ENCODE measurements around the gene PRMT9.

The PRMT9 gene

DNA sequence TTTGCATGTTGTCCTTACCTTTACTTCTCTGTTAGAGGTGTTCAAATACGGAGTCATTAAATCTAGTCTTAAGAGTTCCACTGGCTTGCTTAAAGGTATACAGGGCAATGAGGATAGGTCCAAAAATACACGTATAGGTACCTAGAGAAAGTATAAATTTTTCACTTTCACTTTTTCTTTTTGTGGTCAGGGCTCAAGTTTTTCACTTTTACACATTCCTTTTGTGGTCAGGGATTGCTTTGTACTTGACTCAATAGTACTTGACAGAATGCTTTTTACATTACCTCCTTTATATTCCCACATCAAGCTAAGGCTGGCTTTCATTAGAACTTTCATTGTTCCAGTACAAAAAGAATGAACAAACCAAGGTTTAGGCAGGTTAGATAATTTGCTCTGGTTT, 45.0 kb downstream of the PRMT9 start:
- no peaks in the 10 kb centered on the region for H3K4me1 ChIP-seq (ENCODE audit: control insufficient read depth, insufficient read depth, low read length)
- no peak overlapping the region for H3K9ac ChIP-seq (ENCODE audit: low read depth, low read length)
- H3K4me2 ChIP-seq (ENCODE audit: low read length), result no peak overlapping the region
- H3K9me3 ChIP-seq (replicated peaks; ENCODE audit: low read length), result no peaks in the 10 kb centered on the region
- H3K36me3 ChIP-seq (ENCODE audit: insufficient read depth, low read length), result peaks cover 43% of the 10 kb centered on the region
- no peaks in the 10 kb centered on the region for H3K27me3 ChIP-seq (ENCODE audit: control insufficient read depth, insufficient read depth, low read length)
- no peak overlapping the region for H3K4me3 ChIP-seq (ENCODE audit: low read length)

DNA sequence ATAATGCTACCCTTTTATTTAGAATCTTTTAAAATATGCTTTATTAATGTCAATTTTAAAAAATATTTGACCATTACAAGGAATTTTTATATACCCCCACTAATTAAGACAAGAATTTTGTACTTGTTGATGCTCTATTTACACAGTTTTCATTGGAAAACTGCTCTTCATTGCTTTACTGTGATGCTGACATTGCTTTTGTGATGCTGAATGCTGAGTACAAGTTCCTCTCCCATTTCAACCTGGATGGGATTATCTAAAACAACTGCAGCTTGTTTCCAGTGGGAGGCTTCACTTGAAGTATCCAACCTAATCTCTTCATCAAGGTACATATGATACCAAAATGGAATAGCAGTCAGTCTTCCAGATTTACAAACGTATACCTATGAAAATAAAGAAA, 45.6 kb downstream of the PRMT9 start:
- H3K36me3 ChIP-seq (ENCODE audit: insufficient read depth, low read length), result peaks cover 48% of the 10 kb centered on the region
- no peak overlapping the region for H3K9ac ChIP-seq (ENCODE audit: low read depth, low read length)
- no peak overlapping the region for H3K4me2 ChIP-seq (ENCODE audit: low read length)
- H3K4me1 ChIP-seq (ENCODE audit: control insufficient read depth, insufficient read depth, low read length), result no peaks in the 10 kb centered on the region
- no peak overlapping the region for H3K4me3 ChIP-seq (ENCODE audit: low read length)
- no peaks in the 10 kb centered on the region for H3K27me3 ChIP-seq (ENCODE audit: control insufficient read depth, insufficient read depth, low read length)
- no peaks in the 10 kb centered on the region for H3K9me3 ChIP-seq (replicated peaks; ENCODE audit: low read length)

DNA sequence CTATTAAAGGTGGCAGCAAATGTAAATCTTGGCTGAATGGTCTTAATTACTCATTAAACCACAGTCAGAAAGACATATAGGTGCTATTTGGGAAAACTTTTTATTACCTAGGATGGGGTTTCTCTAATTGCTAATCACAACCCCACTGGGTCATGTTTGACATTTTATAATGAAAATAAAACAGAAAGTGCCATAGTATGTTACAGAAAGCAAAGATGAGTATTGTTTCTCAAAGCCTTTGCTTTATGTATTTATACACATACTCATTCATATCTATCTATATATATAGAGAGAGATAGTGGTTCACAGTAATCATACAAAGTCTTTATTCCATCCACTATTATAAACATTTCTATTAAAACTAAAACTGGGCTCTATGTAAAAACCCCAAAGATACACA, 48.6 kb downstream of the PRMT9 start:
- Histone ChIP-seq H3K36me3 (ENCODE audit: insufficient read depth, low read length) (peaks cover 49% of the 10 kb centered on the region), H3K27me3 (ENCODE audit: control insufficient read depth, insufficient read depth, low read length) (no peaks in the 10 kb centered on the region), H3K4me3 (ENCODE audit: low read length) (no peak overlapping the region), H3K9me3 (replicated peaks; ENCODE audit: low read length) (no peaks in the 10 kb centered on the region), H3K4me2 (ENCODE audit: low read length) (no peak overlapping the region), H3K4me1 (ENCODE audit: control insufficient read depth, insufficient read depth, low read length) (peaks cover 3% of the 10 kb centered on the region), H3K9ac (ENCODE audit: low read depth, low read length) (no peak overlapping the region)

DNA sequence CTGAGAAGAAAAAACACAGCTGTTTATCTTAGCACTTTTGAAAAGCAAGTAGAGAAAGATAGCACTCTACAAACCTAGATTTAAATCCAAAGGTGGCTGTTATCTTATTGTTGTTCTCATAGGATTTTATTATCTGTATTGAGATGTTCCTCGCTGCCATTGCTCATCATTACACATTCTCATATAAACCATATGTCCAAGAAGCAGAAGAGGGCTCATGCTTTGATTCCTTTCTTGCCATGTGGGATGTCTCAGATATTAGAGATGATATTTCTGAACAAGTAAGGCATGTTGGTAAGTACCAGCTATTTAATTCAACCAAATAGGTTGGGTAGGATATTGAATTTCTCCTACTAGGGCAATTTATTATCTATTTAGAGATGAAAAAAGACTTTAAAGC, 50.3 kb downstream of the PRMT9 start:
- no peak overlapping the region for H3K9ac ChIP-seq (ENCODE audit: low read depth, low read length)
- no peak overlapping the region for H3K4me2 ChIP-seq (ENCODE audit: low read length)
- H3K4me1 ChIP-seq (ENCODE audit: control insufficient read depth, insufficient read depth, low read length), result peaks cover 8% of the 10 kb centered on the region
- H3K27me3 ChIP-seq (ENCODE audit: control insufficient read depth, insufficient read depth, low read length), result no peaks in the 10 kb centered on the region
- no peak overlapping the region for H3K4me3 ChIP-seq (ENCODE audit: low read length)
- H3K36me3 ChIP-seq (ENCODE audit: insufficient read depth, low read length), result peaks cover 57% of the 10 kb centered on the region
- no peaks in the 10 kb centered on the region for H3K9me3 ChIP-seq (replicated peaks; ENCODE audit: low read length)

DNA sequence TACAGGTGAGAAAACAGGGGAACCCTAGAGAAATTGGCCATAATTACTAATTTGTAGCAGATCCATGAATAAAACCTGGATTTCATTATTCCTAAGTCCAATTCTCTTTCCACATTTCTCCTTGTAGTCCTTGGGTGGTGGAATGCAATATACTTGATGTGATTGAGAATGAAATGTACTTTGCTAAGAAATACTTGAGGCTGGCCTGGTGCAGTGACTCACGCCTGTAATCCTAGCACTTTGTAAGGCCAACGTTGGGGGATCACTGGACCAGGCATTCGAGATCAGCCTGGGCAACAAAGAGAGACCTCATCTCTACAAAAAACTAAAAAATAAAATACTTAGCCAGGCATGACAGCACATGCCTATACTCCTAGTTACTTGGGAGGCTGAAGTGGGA, 50.9 kb downstream of the PRMT9 start:
- Histone ChIP-seq H3K4me2 (ENCODE audit: low read length) (no peak overlapping the region), H3K9ac (ENCODE audit: low read depth, low read length) (no peak overlapping the region), H3K36me3 (ENCODE audit: insufficient read depth, low read length) (peaks cover 56% of the 10 kb centered on the region), H3K27me3 (ENCODE audit: control insufficient read depth, insufficient read depth, low read length) (no peaks in the 10 kb centered on the region), H3K4me1 (ENCODE audit: control insufficient read depth, insufficient read depth, low read length) (peaks cover 8% of the 10 kb centered on the region), H3K4me3 (ENCODE audit: low read length) (no peak overlapping the region), H3K9me3 (replicated peaks; ENCODE audit: low read length) (no peaks in the 10 kb centered on the region)

DNA sequence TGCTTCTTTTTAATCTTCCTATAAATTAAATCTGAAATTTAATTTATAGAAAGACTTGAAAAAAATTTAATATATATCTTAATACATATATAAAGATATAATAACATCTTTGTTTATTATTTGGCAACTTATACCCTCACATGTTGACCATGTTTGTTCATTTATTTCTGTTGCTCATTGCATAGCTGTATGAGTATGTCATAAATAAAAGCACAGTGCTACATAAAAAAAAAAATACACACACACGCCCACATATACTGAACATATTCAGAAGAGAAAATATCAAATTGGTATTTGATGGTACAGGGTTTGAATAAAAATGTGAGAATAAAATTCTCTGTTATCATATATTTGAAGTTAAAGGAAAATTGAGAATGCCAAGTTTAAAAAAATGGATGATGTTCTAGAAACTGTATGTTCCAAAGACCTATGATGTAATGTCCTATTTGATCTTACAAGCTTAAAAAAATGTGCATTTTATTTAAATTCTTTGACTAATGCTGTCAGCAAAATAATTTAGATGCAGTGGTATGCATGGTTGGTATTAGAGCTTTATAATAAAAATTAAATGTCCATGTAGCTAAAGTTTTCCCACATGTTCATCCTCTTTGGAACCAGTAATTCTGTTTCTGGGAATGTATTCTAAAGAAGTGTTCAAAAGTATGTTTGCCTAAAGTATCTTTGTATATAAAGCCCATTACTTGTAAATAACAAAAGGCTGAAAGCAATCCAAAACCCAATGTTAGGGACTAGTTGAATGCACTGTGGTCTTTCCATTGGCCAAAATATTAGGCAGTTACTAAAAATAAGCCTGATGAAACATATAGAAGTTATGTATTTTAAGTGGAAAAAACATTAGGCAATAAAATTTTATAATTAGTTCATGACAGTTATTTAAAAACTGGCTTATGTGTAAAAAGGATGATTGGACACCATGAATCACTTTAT, 53.9 kb downstream of the PRMT9 start:
- no peak overlapping the region for H3K4me2 ChIP-seq (ENCODE audit: low read length)
- peaks cover 57% of the 10 kb centered on the region for H3K36me3 ChIP-seq (ENCODE audit: insufficient read depth, low read length)
- no peaks in the 10 kb centered on the region for H3K27me3 ChIP-seq (ENCODE audit: control insufficient read depth, insufficient read depth, low read length)
- H3K9ac ChIP-seq (ENCODE audit: low read depth, low read length), result no peak overlapping the region
- H3K4me1 ChIP-seq (ENCODE audit: control insufficient read depth, insufficient read depth, low read length), result peaks cover 8% of the 10 kb centered on the region
- H3K9me3 ChIP-seq (replicated peaks; ENCODE audit: low read length), result no peaks in the 10 kb centered on the region
- no peak overlapping the region for H3K4me3 ChIP-seq (ENCODE audit: low read length)

DNA sequence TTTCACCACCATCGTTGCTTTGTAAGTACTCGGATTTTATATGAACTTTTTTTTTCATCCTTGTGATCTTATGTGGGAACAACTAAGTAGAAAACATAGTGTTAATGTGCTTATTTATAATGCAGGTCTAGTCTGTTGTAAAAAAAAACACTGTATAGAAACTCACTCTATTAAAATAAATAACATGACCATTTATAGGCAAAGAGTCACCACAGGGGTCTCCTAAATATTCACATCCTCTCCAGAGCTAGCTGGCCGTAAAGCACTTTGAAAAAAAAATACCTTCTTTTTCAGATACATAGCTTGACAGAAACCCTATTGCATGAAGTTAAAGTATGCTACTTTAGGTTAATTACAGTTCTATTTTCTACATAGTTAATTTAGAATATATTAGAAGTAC, 55.5 kb downstream of the PRMT9 start:
- Histone ChIP-seq H3K9me3 (replicated peaks; ENCODE audit: low read length) (no peaks in the 10 kb centered on the region), H3K4me2 (ENCODE audit: low read length) (no peak overlapping the region), H3K4me3 (ENCODE audit: low read length) (no peak overlapping the region), H3K4me1 (ENCODE audit: control insufficient read depth, insufficient read depth, low read length) (peaks cover 8% of the 10 kb centered on the region), H3K27me3 (ENCODE audit: control insufficient read depth, insufficient read depth, low read length) (no peaks in the 10 kb centered on the region), H3K36me3 (ENCODE audit: insufficient read depth, low read length) (peaks cover 52% of the 10 kb centered on the region), H3K9ac (ENCODE audit: low read depth, low read length) (no peak overlapping the region)

DNA sequence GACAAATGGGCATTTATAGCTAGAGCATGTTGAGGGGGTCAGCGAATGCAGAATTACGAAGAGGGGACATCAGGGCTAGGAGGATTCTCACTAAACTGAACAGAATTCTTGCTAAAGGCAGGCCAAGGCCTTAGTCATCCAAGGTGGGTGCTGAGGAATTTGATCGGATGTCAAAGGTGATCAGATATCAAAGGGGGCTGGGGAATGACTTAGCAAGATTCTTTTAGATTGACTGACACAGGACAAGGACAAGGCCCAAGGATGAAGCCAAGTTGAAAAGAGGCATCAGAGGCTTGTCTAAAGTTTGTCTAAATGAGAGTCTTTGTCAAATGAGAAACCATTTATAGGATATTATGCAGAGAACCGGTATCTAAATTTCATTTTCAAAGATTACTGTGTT, 57.1 kb downstream of the PRMT9 start:
- H3K4me1 ChIP-seq (ENCODE audit: control insufficient read depth, insufficient read depth, low read length), result peaks cover 7% of the 10 kb centered on the region
- no peaks in the 10 kb centered on the region for H3K27me3 ChIP-seq (ENCODE audit: control insufficient read depth, insufficient read depth, low read length)
- no peak overlapping the region for H3K4me2 ChIP-seq (ENCODE audit: low read length)
- H3K9me3 ChIP-seq (replicated peaks; ENCODE audit: low read length), result no peaks in the 10 kb centered on the region
- H3K4me3 ChIP-seq (ENCODE audit: low read length), result no peak overlapping the region
- no peak overlapping the region for H3K9ac ChIP-seq (ENCODE audit: low read depth, low read length)
- peaks cover 49% of the 10 kb centered on the region for H3K36me3 ChIP-seq (ENCODE audit: insufficient read depth, low read length)

DNA sequence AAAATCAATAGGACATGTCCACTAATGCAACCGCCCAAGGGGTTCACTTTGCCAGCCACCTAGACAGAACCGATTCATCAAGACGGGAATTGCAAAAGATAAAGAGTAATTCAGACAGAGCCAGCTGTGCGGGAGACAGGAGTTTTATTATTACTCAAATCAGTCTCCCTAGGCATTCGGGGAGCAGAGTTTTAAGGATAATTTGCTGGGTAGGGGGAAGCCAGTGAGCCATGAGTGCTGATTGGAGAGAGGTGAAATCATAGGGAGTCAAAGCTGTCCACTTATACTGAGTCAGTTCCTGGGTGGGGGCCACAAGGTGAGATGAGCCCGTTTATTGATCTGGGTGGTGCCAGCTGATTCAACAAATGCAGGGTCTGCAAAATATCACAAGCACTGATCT, 58.2 kb downstream of the PRMT9 start:
- Histone ChIP-seq H3K36me3 (ENCODE audit: insufficient read depth, low read length) (peaks cover 53% of the 10 kb centered on the region), H3K4me2 (ENCODE audit: low read length) (no peak overlapping the region), H3K4me1 (ENCODE audit: control insufficient read depth, insufficient read depth, low read length) (peaks cover 19% of the 10 kb centered on the region)

DNA sequence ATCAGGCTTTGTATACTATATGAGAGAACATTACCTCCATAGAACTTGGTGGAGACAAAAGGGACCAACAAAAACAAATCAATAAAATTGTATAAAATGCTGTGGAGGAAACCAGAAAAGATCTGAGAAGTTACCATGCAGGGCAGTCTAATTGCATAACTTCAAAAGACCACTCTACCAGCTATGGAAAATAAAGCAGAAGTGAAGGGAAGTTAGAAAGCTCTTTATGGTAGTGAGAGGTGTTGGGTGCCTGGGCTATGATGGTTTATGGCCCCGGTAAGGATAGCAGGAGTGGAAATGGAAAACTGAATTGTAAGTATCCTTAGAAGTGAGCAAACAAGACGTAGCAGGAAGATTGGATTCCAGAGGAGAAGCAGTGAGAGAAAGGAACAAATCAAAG, 63.6 kb downstream of the PRMT9 start:
- H3K9ac ChIP-seq (ENCODE audit: low read depth, low read length), result no peak overlapping the region
- H3K4me1 ChIP-seq (ENCODE audit: control insufficient read depth, insufficient read depth, low read length), result peaks cover 24% of the 10 kb centered on the region
- H3K9me3 ChIP-seq (replicated peaks; ENCODE audit: low read length), result no peaks in the 10 kb centered on the region
- peaks cover 22% of the 10 kb centered on the region for H3K36me3 ChIP-seq (ENCODE audit: insufficient read depth, low read length)
- peak overlapping the region; percentile 20 for H3K4me2 ChIP-seq (ENCODE audit: low read length)
- H3K27me3 ChIP-seq (ENCODE audit: control insufficient read depth, insufficient read depth, low read length), result no peaks in the 10 kb centered on the region
- H3K4me3 ChIP-seq (ENCODE audit: low read length), result no peak overlapping the region

More for the DNA sequence above, 58.2 kb downstream of the PRMT9 start:
- Histone ChIP-seq H3K9me3 (replicated peaks; ENCODE audit: low read length) (no peaks in the 10 kb centered on the region), H3K4me3 (ENCODE audit: low read length) (no peak overlapping the region), H3K9ac (ENCODE audit: low read depth, low read length) (no peak overlapping the region), H3K27me3 (ENCODE audit: control insufficient read depth, insufficient read depth, low read length) (no peaks in the 10 kb centered on the region)

DNA sequence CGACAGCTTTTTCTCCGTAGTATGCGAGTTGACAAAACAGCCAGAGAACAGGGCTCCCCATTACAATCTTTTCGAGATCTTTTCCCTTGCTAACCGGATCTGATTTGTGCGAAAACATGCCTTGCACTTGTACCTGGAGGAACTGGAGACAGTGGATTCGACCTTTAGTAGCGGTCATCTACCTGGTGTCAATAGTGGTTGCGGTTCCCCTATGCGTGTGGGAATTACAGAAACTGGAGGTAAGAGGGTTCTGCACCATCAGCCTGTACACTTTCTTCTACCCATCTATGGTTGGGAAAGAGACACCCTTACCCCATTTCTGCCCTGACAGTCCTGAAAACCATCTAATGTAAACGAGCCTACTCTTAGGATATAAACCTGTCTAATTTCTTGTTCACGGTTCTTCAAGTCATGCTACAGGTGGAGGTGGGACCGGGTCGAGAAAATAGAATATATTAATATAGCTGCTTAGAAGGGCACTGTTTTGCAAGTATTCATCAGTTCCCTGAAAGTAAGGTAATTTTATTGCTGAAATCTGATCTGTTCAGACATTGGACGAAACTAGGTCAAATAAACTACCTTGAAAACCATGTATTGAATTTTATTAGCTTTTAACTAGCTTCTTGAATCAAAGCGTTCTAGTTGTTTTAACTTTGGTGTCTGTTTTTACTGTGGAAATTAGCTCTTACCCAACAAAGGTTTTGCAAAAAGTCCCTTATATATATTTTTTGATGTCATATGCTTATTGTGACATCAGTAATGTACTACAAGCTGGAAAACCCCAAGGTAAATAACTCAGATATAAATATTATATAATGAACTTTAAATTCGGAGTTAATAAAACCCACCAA, 65.9 kb downstream of the PRMT9 start:
- H3K9me3 ChIP-seq (replicated peaks; ENCODE audit: low read length), result no peaks in the 10 kb centered on the region
- peaks cover 24% of the 10 kb centered on the region for H3K4me1 ChIP-seq (ENCODE audit: control insufficient read depth, insufficient read depth, low read length)
- H3K27me3 ChIP-seq (ENCODE audit: control insufficient read depth, insufficient read depth, low read length), result peaks cover 3% of the 10 kb centered on the region
- H3K4me3 ChIP-seq (ENCODE audit: low read length), result peak overlapping the region; percentile 90
- H3K36me3 ChIP-seq (ENCODE audit: insufficient read depth, low read length), result peaks cover 8% of the 10 kb centered on the region
- H3K4me2 ChIP-seq (ENCODE audit: low read length), result peak overlapping the region; percentile 94
- H3K9ac ChIP-seq (ENCODE audit: low read depth, low read length), result peak overlapping the region; percentile 90
